ENCODE results near the gene PCIF1. TPM values are rescaled to one million over a fixed set of nuclear protein-coding genes. Genes with fewer than 3 reads are reported as not detected.
"Not testable (repeated sequence)": the region's sequence is repeated elsewhere in the genome, so short reads cannot be mapped to it uniquely, and the experiment has no call there.

PCIF1 gene
- polyA plus RNA-seq, 3 donors: 41.0 to 54.9 (median 50.4) TPM

DNA sequence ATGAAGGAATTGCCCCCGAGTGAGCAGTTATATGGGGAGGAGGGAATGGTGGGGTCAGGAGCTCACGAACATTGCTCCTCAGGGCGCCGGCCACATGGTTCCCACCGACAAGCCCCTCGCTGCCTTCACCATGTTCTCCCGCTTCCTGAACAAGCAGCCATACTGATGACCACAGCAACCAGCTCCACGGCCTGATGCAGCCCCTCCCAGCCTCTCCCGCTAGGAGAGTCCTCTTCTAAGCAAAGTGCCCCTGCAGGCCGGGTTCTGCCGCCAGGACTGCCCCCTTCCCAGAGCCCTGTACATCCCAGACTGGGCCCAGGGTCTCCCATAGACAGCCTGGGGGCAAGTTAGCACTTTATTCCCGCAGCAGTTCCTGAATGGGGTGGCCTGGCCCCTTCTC, 36.2 kb upstream of the PCIF1 start:
- H3K4me2 ChIP-seq (replicated peaks; ENCODE audit: extremely low read depth, low read length, poor library complexity, severe bottlenecking): no peak overlapping the region
- 94% methylated on average over 11 of the region's 12 CpGs for WGBS (ENCODE audit: insufficient coverage)
- no peak overlapping the region for H3K9ac ChIP-seq (ENCODE audit: insufficient read depth, low read length, poor library complexity, severe bottlenecking)
- H3K27ac Mint-ChIP-seq: peak overlapping the region in 1 of 7 donors; percentile 46
- H3K4me3 Mint-ChIP-seq: no peak overlapping the region
- H3K4me1 ChIP-seq (ENCODE audit: control insufficient read depth in 1 of 2, insufficient read depth in 2 of 2, low read length in 2 of 2): peaks cover 6 to 10% of the 10 kb centered on the region in 2 donors
- intact Hi-C loops (cut with micrococcal nuclease): no loop called here
- DNase-seq: no peak
- H3K27ac ChIP-seq (ENCODE audit: low read depth in 1 of 2, low read length in 2 of 2): no peak overlapping the region
- peaks cover 8% of the 10 kb centered on the region for H3K4me1 Mint-ChIP-seq
- no peaks in the 10 kb centered on the region for H3K27me3 Mint-ChIP-seq (ENCODE audit: low read depth in 3 of 3)
- no peak overlapping the region for H2AFZ ChIP-seq (ENCODE audit: insufficient read depth, low read depth, low read length, poor library complexity, severe bottlenecking)
- peaks cover 54 to 67% of the 10 kb centered on the region in 2 donors for H3K36me3 Mint-ChIP-seq
- TF ChIP-seq, protein P1, sequence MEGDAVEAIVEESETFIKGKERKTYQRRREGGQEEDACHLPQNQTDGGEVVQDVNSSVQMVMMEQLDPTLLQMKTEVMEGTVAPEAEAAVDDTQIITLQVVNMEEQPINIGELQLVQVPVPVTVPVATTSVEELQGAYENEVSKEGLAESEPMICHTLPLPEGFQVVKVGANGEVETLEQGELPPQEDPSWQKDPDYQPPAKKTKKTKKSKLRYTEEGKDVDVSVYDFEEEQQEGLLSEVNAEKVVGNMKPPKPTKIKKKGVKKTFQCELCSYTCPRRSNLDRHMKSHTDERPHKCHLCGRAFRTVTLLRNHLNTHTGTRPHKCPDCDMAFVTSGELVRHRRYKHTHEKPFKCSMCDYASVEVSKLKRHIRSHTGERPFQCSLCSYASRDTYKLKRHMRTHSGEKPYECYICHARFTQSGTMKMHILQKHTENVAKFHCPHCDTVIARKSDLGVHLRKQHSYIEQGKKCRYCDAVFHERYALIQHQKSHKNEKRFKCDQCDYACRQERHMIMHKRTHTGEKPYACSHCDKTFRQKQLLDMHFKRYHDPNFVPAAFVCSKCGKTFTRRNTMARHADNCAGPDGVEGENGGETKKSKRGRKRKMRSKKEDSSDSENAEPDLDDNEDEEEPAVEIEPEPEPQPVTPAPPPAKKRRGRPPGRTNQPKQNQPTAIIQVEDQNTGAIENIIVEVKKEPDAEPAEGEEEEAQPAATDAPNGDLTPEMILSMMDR (IDR thresholded peaks at IDR 0.05): no peak
- H3K27me3 ChIP-seq (ENCODE audit: control insufficient read depth in 2 of 2, insufficient read depth in 2 of 2, low read length in 2 of 2): no peaks in the 10 kb centered on the region
- peaks cover 38% of the 10 kb centered on the region for H4K20me1 ChIP-seq (ENCODE audit: insufficient read depth, low read length)
- peaks cover 57 to 60% of the 10 kb centered on the region in 2 donors for H3K36me3 ChIP-seq (replicated peaks in 1 of 2; ENCODE audit: control insufficient read depth in 1 of 2, insufficient read depth in 2 of 2, low read length in 2 of 2)
- peaks cover 0 to 3% (median 0%) of the 10 kb centered on the region in 7 donors for H3K9me3 Mint-ChIP-seq
- H3K4me3 ChIP-seq (replicated peaks in 1 of 3; ENCODE audit: low read depth in 2 of 3, low read length in 3 of 3): no peak overlapping the region
- H3K9me3 ChIP-seq (replicated peaks in 1 of 2; ENCODE audit: control insufficient read depth in 1 of 2, insufficient read depth in 1 of 2, low read length in 2 of 2): no peaks in the 10 kb centered on the region
- peaks cover 20% of the 10 kb centered on the region for H3K79me2 ChIP-seq (ENCODE audit: insufficient read depth, low read length)

DNA sequence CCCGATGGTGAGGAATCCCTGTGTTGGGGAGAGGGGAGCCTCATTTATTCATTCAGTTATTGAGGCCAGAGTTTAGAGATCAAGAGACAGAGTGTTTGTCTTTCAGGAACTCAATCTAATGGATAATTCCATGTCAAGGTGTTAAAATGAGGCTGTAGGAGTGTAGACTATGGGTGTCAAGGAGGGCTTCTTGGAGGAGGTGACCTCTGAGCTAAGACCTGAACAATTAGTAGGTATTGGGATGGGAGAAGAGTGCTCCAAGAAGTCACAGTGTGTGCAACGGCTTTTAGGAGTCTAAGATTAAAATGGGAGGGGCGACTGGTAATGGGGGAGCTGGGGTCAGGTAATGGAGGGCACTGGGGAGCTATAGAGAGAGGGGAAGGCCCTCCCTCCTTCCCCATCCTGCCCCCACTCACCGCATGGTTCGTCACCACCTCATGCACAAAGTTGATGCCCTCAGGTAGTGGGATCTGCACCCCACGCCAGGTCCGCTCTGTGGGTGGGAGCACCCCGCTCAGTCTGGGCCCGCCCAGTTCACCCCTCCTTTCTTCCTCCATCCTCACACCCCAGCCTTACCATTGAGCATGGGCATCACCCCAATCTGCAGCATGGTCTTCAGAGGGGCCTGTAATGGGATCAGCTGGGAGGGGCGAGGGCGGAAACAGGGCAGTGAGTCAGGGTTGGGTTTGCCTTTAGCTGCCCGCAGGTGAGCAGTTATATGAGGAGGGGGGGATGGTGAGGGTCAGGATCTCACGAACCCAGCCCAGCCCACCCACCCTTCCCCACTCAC, 35.2 kb upstream of the PCIF1 start:
- H3K4me3 Mint-ChIP-seq: no peak overlapping the region

DNA sequence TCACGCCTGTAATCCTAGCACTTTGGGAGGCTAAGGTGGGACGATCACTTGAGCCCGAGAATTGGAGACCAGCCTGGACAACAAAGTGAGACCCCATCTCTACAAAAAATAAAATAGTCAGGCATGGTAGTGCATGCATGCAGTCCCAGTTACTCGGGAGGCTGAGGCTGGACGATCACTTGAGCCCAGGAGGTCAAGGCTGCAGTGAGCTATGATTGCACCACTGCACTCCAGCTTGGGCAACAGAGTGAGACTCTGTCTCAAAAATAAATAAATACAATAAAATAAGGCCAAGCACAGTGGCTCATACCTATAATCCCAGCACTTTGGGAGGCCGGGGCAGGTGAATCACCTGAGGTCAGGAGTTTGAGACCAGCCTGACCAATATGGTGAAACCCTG, 33.2 kb upstream of the PCIF1 start:
- H3K4me1 ChIP-seq (ENCODE audit: control insufficient read depth in 1 of 2, insufficient read depth in 2 of 2, low read length in 2 of 2); H3K79me2 ChIP-seq (ENCODE audit: insufficient read depth, low read length); H2AFZ ChIP-seq (ENCODE audit: insufficient read depth, low read depth, low read length, poor library complexity, severe bottlenecking); H3K4me2 ChIP-seq (replicated peaks; ENCODE audit: extremely low read depth, low read length, poor library complexity, severe bottlenecking); H3K27ac ChIP-seq (ENCODE audit: low read depth in 1 of 2, low read length in 2 of 2); H3K9me3 Mint-ChIP-seq; H3K4me3 Mint-ChIP-seq; H3K27ac Mint-ChIP-seq; H3K4me3 ChIP-seq (replicated peaks in 1 of 3; ENCODE audit: low read depth in 2 of 3, low read length in 3 of 3); H3K27me3 Mint-ChIP-seq (ENCODE audit: low read depth in 3 of 3); H3K9ac ChIP-seq (ENCODE audit: insufficient read depth, low read length, poor library complexity, severe bottlenecking); H3K4me1 Mint-ChIP-seq; H3K9me3 ChIP-seq (replicated peaks in 1 of 2; ENCODE audit: control insufficient read depth in 1 of 2, insufficient read depth in 1 of 2, low read length in 2 of 2); DNase-seq; intact Hi-C loops (cut with micrococcal nuclease); H3K27me3 ChIP-seq (ENCODE audit: control insufficient read depth in 2 of 2, insufficient read depth in 2 of 2, low read length in 2 of 2): not testable (repeated sequence)
- peaks cover 29 to 36% of the 10 kb centered on the region in 2 donors for H3K36me3 Mint-ChIP-seq
- peaks cover 30 to 32% of the 10 kb centered on the region in 2 donors for H3K36me3 ChIP-seq (replicated peaks in 1 of 2; ENCODE audit: control insufficient read depth in 1 of 2, insufficient read depth in 2 of 2, low read length in 2 of 2)
- H4K20me1 ChIP-seq (ENCODE audit: insufficient read depth, low read length): peaks cover 22% of the 10 kb centered on the region
- WGBS (ENCODE audit: insufficient coverage): 90% methylated on average over 2 of the region's 6 CpGs

More for the DNA sequence above, 35.2 kb upstream of the PCIF1 start:
- Histone ChIP-seq H3K36me3 (replicated peaks in 1 of 2; ENCODE audit: control insufficient read depth in 1 of 2, insufficient read depth in 2 of 2, low read length in 2 of 2) (peaks cover 50 to 53% of the 10 kb centered on the region in 2 donors), H2AFZ (ENCODE audit: insufficient read depth, low read depth, low read length, poor library complexity, severe bottlenecking) (no peak overlapping the region), H3K9me3 (replicated peaks in 1 of 2; ENCODE audit: control insufficient read depth in 1 of 2, insufficient read depth in 1 of 2, low read length in 2 of 2) (no peaks in the 10 kb centered on the region), H4K20me1 (ENCODE audit: insufficient read depth, low read length) (peaks cover 29% of the 10 kb centered on the region), H3K27ac (ENCODE audit: low read depth in 1 of 2, low read length in 2 of 2) (no peak overlapping the region), H3K4me1 (ENCODE audit: control insufficient read depth in 1 of 2, insufficient read depth in 2 of 2, low read length in 2 of 2) (peaks cover 0 to under 1% of the 10 kb centered on the region in 2 donors), H3K4me3 (replicated peaks in 1 of 3; ENCODE audit: low read depth in 2 of 3, low read length in 3 of 3) (no peak overlapping the region), H3K9ac (ENCODE audit: insufficient read depth, low read length, poor library complexity, severe bottlenecking) (no peak overlapping the region), H3K27me3 (ENCODE audit: control insufficient read depth in 2 of 2, insufficient read depth in 2 of 2, low read length in 2 of 2) (no peaks in the 10 kb centered on the region), H3K4me2 (replicated peaks; ENCODE audit: extremely low read depth, low read length, poor library complexity, severe bottlenecking) (no peak overlapping the region), H3K79me2 (ENCODE audit: insufficient read depth, low read length) (peaks cover 11% of the 10 kb centered on the region)
- no peak for DNase-seq
- TF ChIP-seq, protein P1 (IDR thresholded peaks at IDR 0.05): no peak
- intact Hi-C loops (cut with micrococcal nuclease): no loop called here
- Mint-ChIP-seq H3K9me3 (peaks cover 0 to 3% (median 0%) of the 10 kb centered on the region in 7 donors), H3K27ac (peak overlapping the region in 2 of 7 donors; percentile 35 to 47), H3K36me3 (peaks cover 47 to 57% of the 10 kb centered on the region in 2 donors), H3K27me3 (ENCODE audit: low read depth in 3 of 3) (no peaks in the 10 kb centered on the region), H3K4me1 (no peaks in the 10 kb centered on the region)
- WGBS (ENCODE audit: insufficient coverage): 100% methylated on average over 5 of the region's 13 CpGs

Data from CD14-positive monocyte (primary cell).